Endometrial microvascular endothelial cells (primary cell): ENCODE results near the gene GANAB. TPM values are rescaled to one million over a fixed set of nuclear protein-coding genes. Genes with fewer than 3 reads are reported as not detected.
"Not testable (repeated sequence)": the region's sequence is repeated elsewhere in the genome, so short reads cannot be mapped to it uniquely, and the experiment has no call there.

Experiments
- in situ Hi-C: cut with HindIII; loops from 2 replicates; pipeline ENCODE4 v1.10.0; 2017; ENCODE audit warnings: low sequenced_read_pairs, low pct_unique_long_range_greater_than_20kb; ENCODE audit errors: inconsistent ontology term
- total RNA-seq: library from RNA; depleted of rRNA; stranded (reverse); fragments of >200 nt; gene quantifications from one replicate; pipeline ENCODE4 v1.2.3, GENCODE V29; 2015; ENCODE audit errors: inconsistent ontology term

GANAB gene
- total RNA-seq, 1 donor from 2014 or later, result 294 TPM

- in situ Hi-C loops, result no loop called here
These were observed 604 bp upstream of the GANAB start for GRCh38 chr11:62646825-62647608.

GRCh38 chr11:62645671-62645945, 805 bp downstream of the GANAB start:
- in situ Hi-C loops, result no loop called here

GRCh38 chr11:62644220-62644619, 2.2 kb downstream of the GANAB start:
- in situ Hi-C loops, result no loop called here

GRCh38 chr11:62632492-62632891, 13.9 kb downstream of the GANAB start:
- in situ Hi-C loops, result loop anchor here (10.0 kb wide), 1 partner anchor 62 kb away; no protein-coding TSS in a partner anchor

GRCh38 chr11:62627713-62628112, 18.7 kb downstream of the GANAB start:
- in situ Hi-C loops, result no loop called here

- in situ Hi-C loops, result no loop called here
These were observed 23.8 kb downstream of the GANAB start for GRCh38 chr11:62622476-62623089.

- in situ Hi-C loops, result no loop called here
These were observed 24.6 kb downstream of the GANAB start, which contains the start of gene B3GAT3 for GRCh38 chr11:62621567-62622470. B3GAT3 (minus strand) TSS chr11:62621986; CDS start chr11:62621947, 39 bp downstream.

GRCh38 chr11:62621027-62621566, 25.3 kb downstream of the GANAB start:
- in situ Hi-C loops, result no loop called here

- in situ Hi-C loops, result not testable (repeated sequence)
These were observed 29.5 kb downstream of the GANAB start for GRCh38 chr11:62616957-62617356.

GRCh38 chr11:62615521-62615920, 30.9 kb downstream of the GANAB start:
- in situ Hi-C loops, result no loop called here

GRCh38 chr11:62614275-62614674, 32.1 kb downstream of the GANAB start:
- in situ Hi-C loops, result no loop called here

- in situ Hi-C loops, result no loop called here
These were observed 33.1 kb downstream of the GANAB start for GRCh38 chr11:62613291-62613778.

- in situ Hi-C loops, result no loop called here
These were observed 33.8 kb downstream of the GANAB start, which contains the start of the genes EML3 and ROM1 for GRCh38 chr11:62612366-62613290. EML3 (minus strand) TSS chr11:62612775; CDS start chr11:62612457, 318 bp downstream. ROM1 (plus strand) TSS chr11:62613257; CDS start chr11:62613282, 25 bp downstream.

GRCh38 chr11:62611705-62612365, 34.6 kb downstream of the GANAB start:
- in situ Hi-C loops, result no loop called here

- in situ Hi-C loops, result no loop called here
These were observed 35.4 kb downstream of the GANAB start for GRCh38 chr11:62610814-62611704.

- in situ Hi-C loops, result no loop called here
These were observed 36.0 kb downstream of the GANAB start for GRCh38 chr11:62610403-62610802.

GRCh38 chr11:62608776-62609175, 37.6 kb downstream of the GANAB start:
- in situ Hi-C loops, result no loop called here
